ENCODE results near the gene ZNF407.
A peak's percentile ranks its signal among the peaks of the same experiment; 100 is the strongest.

ZNF407 gene

GRCh38 chr18:74635224-74635975 lies 37.7 kb downstream of the ZNF407 start:
- POLR2A ChIA-PET: no interaction called here
- DNase-seq (ENCODE audit: extremely low spot score): no peak
- CTCF ChIA-PET: interaction anchor here (0.6 kb wide), 1 partner anchor 236 kb away, joined by 6 read pairs; no protein-coding TSS in a partner anchor
- TF ChIP-seq PKNOX1 (IDR thresholded peaks at IDR 0.05) (no peak), ARNT (IDR thresholded peaks at IDR 0.05) (no peak), ELF4 (IDR thresholded peaks at IDR 0.05) (no peak), FOXM1 (IDR thresholded peaks at IDR 0.05; ENCODE audit: borderline replicate concordance) (no peak), SP1 (IDR thresholded peaks at IDR 0.05) (no peak), SUZ12 (IDR thresholded peaks at IDR 0.05) (no peak), CTBP1 (IDR thresholded peaks at IDR 0.05; ENCODE audit: borderline replicate concordance) (no peak), NFRKB (IDR thresholded peaks at IDR 0.05) (no peak), L3MBTL2 (conservative IDR thresholded peaks at IDR 0.05) (no peak), LEF1 (IDR thresholded peaks at IDR 0.05; ENCODE audit: borderline replicate concordance) (no peak), BHLHE40 (IDR thresholded peaks at IDR 0.05; ENCODE audit: borderline replicate concordance) (no peak), ZNF384 (IDR thresholded peaks at IDR 0.05) (no peak), HDGF (IDR thresholded peaks at IDR 0.05; ENCODE audit: borderline replicate concordance) (no peak), FOXA1 (IDR thresholded peaks at IDR 0.05) (no peak), TARDBP (IDR thresholded peaks at IDR 0.05) (no peak), FOXK2 (IDR thresholded peaks at IDR 0.05) (no peak)

GRCh38 chr18:74637070-74637469 lies 39.4 kb downstream of the ZNF407 start:
- ChIA-PET POLR2A (no interaction called here), CTCF (no interaction called here)

GRCh38 chr18:74638210-74638609 lies 40.5 kb downstream of the ZNF407 start:
- POLR2A ChIA-PET: no interaction called here
- CTCF ChIA-PET: no interaction called here
- TF ChIP-seq BHLHE40 (IDR thresholded peaks at IDR 0.05; ENCODE audit: borderline replicate concordance) (no peak), CTBP1 (IDR thresholded peaks at IDR 0.05; ENCODE audit: borderline replicate concordance) (no peak), FOXK2 (IDR thresholded peaks at IDR 0.05) (no peak), NFRKB (IDR thresholded peaks at IDR 0.05) (no peak), LEF1 (IDR thresholded peaks at IDR 0.05; ENCODE audit: borderline replicate concordance) (no peak), FOXA1 (IDR thresholded peaks at IDR 0.05) (no peak), SP1 (IDR thresholded peaks at IDR 0.05) (no peak), ARNT (IDR thresholded peaks at IDR 0.05) (no peak), PKNOX1 (IDR thresholded peaks at IDR 0.05) (no peak), FOXM1 (IDR thresholded peaks at IDR 0.05; ENCODE audit: borderline replicate concordance) (no peak), ZNF384 (IDR thresholded peaks at IDR 0.05) (no peak), TARDBP (IDR thresholded peaks at IDR 0.05) (no peak), HDGF (IDR thresholded peaks at IDR 0.05; ENCODE audit: borderline replicate concordance) (no peak), SUZ12 (IDR thresholded peaks at IDR 0.05) (no peak)
- no peak for DNase-seq (ENCODE audit: extremely low spot score)

More at GRCh38 chr18:74637070-74637469, 39.4 kb downstream of the ZNF407 start:
- DNase-seq (ENCODE audit: extremely low spot score): no peak
- TF ChIP-seq ZNF384 (IDR thresholded peaks at IDR 0.05) (no peak), FOXM1 (IDR thresholded peaks at IDR 0.05; ENCODE audit: borderline replicate concordance) (no peak), ARNT (IDR thresholded peaks at IDR 0.05) (no peak), SP1 (IDR thresholded peaks at IDR 0.05) (no peak), SUZ12 (IDR thresholded peaks at IDR 0.05) (no peak), L3MBTL2 (conservative IDR thresholded peaks at IDR 0.05) (no peak), TARDBP (IDR thresholded peaks at IDR 0.05) (no peak), BHLHE40 (IDR thresholded peaks at IDR 0.05; ENCODE audit: borderline replicate concordance) (no peak), ELF4 (IDR thresholded peaks at IDR 0.05) (no peak)

- ChIA-PET CTCF (no interaction called here), POLR2A (no interaction called here)
- TF ChIP-seq LEF1 (IDR thresholded peaks at IDR 0.05; ENCODE audit: borderline replicate concordance) (no peak), ZNF384 (IDR thresholded peaks at IDR 0.05) (no peak), BHLHE40 (IDR thresholded peaks at IDR 0.05; ENCODE audit: borderline replicate concordance) (no peak), L3MBTL2 (conservative IDR thresholded peaks at IDR 0.05) (no peak), HDGF (IDR thresholded peaks at IDR 0.05; ENCODE audit: borderline replicate concordance) (no peak), FOXK2 (IDR thresholded peaks at IDR 0.05) (no peak), PKNOX1 (IDR thresholded peaks at IDR 0.05) (no peak), TARDBP (IDR thresholded peaks at IDR 0.05) (no peak), FOXA1 (IDR thresholded peaks at IDR 0.05) (no peak), ELF4 (IDR thresholded peaks at IDR 0.05) (no peak), NFRKB (IDR thresholded peaks at IDR 0.05) (no peak), ARNT (IDR thresholded peaks at IDR 0.05) (no peak), CTBP1 (IDR thresholded peaks at IDR 0.05; ENCODE audit: borderline replicate concordance) (no peak), FOXM1 (IDR thresholded peaks at IDR 0.05; ENCODE audit: borderline replicate concordance) (no peak), SP1 (IDR thresholded peaks at IDR 0.05) (no peak), SUZ12 (IDR thresholded peaks at IDR 0.05) (no peak)
- DNase-seq (ENCODE audit: extremely low spot score): no peak
Measured at GRCh38 chr18:74644713-74645112, 47.0 kb downstream of the ZNF407 start.

- no peak for TF ChIP-seq BHLHE40 (IDR thresholded peaks at IDR 0.05; ENCODE audit: borderline replicate concordance)
- peak; percentile 20; the same call in 1 of the 2 replicates for TF ChIP-seq PKNOX1 (IDR thresholded peaks at IDR 0.05)
- CTCF ChIA-PET: interaction anchor here (0.6 kb wide), 1 partner anchor 15 kb away, joined by 3 read pairs; no protein-coding TSS in a partner anchor
- no peak for DNase-seq (ENCODE audit: extremely low spot score)
- POLR2A ChIA-PET: no interaction called here
Measured at GRCh38 chr18:74645679-74646078, 48.0 kb downstream of the ZNF407 start.
